Pulmonary artery endothelial cell (primary cell): Measurements from ENCODE around the gene PAX9. TPM values are rescaled to one million over a fixed set of nuclear protein-coding genes. Genes with fewer than 3 reads are reported as not detected.

Experiments used
- DNase-seq: peaks from one replicate; pipeline ENCODE4 v3.0.0-alpha.2; 2011; ENCODE audit warnings: low read depth, low spot score
- total RNA-seq: library from RNA; depleted of rRNA; stranded (reverse); fragments of >200 nt; gene quantifications from 2 replicates; pipeline ENCODE4 v1.2.3, GENCODE V29; 2014

Gene PAX9
- not detected in 2 replicates for total RNA-seq

GRCh38 chr14:36661506-36662257 is at the start of gene PAX9:
Gene PAX9 (plus strand): TSS chr14:36661860. CDS start chr14:36662090, 230 bp downstream.
- DNase-seq: no peak

- DNase-seq: no peak
These were observed 43.8 kb upstream of the PAX9 start for GRCh38 chr14:36617824-36618223.

- DNase-seq: no peak
These were observed 43.0 kb upstream of the PAX9 start for GRCh38 chr14:36618641-36619040.

- no peak for DNase-seq
These were observed 42.5 kb upstream of the PAX9 start for GRCh38 chr14:36619131-36619530.

GRCh38 chr14:36619853-36620252 is 41.8 kb upstream of the PAX9 start:
- no peak for DNase-seq

GRCh38 chr14:36625014-36625413 is 36.6 kb upstream of the PAX9 start:
- DNase-seq: no peak

- no peak for DNase-seq
These were observed 36.2 kb upstream of the PAX9 start for GRCh38 chr14:36625436-36625835.

GRCh38 chr14:36626151-36626550 is 35.5 kb upstream of the PAX9 start:
- DNase-seq: no peak

GRCh38 chr14:36627981-36628380 is 33.7 kb upstream of the PAX9 start:
- no peak for DNase-seq

GRCh38 chr14:36633580-36633979 is 28.1 kb upstream of the PAX9 start:
- DNase-seq: no peak

- no peak for DNase-seq
These were observed 14.8 kb upstream of the PAX9 start for GRCh38 chr14:36646664-36647416.

GRCh38 chr14:36647417-36647823 is 14.2 kb upstream of the PAX9 start:
- no peak for DNase-seq

- DNase-seq: no peak
These were observed 13.6 kb upstream of the PAX9 start for GRCh38 chr14:36647824-36648753.

- DNase-seq: no peak
These were observed 11.6 kb upstream of the PAX9 start for GRCh38 chr14:36649872-36650650.

- no peak for DNase-seq
These were observed 9.0 kb upstream of the PAX9 start for GRCh38 chr14:36652542-36653201.

- DNase-seq: no peak
These were observed 8.2 kb upstream of the PAX9 start for GRCh38 chr14:36653413-36653812.

- DNase-seq: no peak
These were observed 7.5 kb upstream of the PAX9 start for GRCh38 chr14:36653962-36654793.

- no peak for DNase-seq
These were observed 6.8 kb upstream of the PAX9 start for GRCh38 chr14:36654794-36655381.

- DNase-seq: no peak
These were observed 6.1 kb upstream of the PAX9 start for GRCh38 chr14:36655571-36655962.
